DLD1 (cell line): ENCODE measurements around the gene KRTAP20-3.

ENCODE experiments used
- in situ Hi-C: cut with HindIII; loops from 2 replicates; pipeline ENCODE4 v1.10.0; 2017; ENCODE audit warnings: low sequenced_read_pairs

The KRTAP20-3 gene

GRCh38 chr21:30642564-30642963 lies at the start of gene KRTAP20-3:
KRTAP20-3 (plus strand) TSS chr21:30642864.
- in situ Hi-C loops, result no loop called here

- in situ Hi-C loops, result no loop called here
These were observed 43.9 kb upstream of the KRTAP20-3 start, which contains the start of gene KRTAP6-2 for GRCh38 chr21:30598802-30599201. KRTAP6-2 (minus strand) TSS chr21:30598902; CDS start chr21:30598874, 28 bp downstream.

GRCh38 chr21:30600787-30601186 lies 41.9 kb upstream of the KRTAP20-3 start, which contains the start of gene KRTAP22-1:
KRTAP22-1 (plus strand) TSS chr21:30601087.
- in situ Hi-C loops, result no loop called here

- in situ Hi-C loops, result no loop called here
These were observed 36.7 kb upstream of the KRTAP20-3 start for GRCh38 chr21:30605968-30606367.

- in situ Hi-C loops, result no loop called here
These were observed 30.5 kb upstream of the KRTAP20-3 start for GRCh38 chr21:30612132-30612531.

DNA sequence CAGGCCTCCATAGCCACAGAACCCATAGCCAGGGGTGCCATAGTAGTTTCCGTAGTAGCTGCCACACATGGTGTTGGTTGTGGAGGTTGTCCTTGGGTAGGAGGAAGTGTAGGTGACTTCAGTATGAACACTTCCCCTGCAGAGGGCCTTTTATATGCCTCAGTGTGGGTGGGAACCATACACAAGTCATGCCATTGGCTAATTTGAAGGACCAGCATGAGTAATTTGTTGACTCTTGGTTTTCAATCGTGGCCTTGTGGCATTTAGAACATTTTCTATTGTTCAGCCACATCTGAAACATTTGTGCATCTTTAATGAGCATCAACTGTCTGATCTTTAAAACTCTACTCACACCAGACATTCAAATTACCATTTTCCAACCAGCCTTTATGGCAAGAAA lies 28.8 kb upstream of the KRTAP20-3 start, which contains the start of gene KRTAP6-1:
Gene KRTAP6-1 (minus strand): TSS at position 95 of the 400 bp plus-strand sequence. CDS start 26 bp downstream, at position 69.
- in situ Hi-C loops, result no loop called here

GRCh38 chr21:30615199-30615598 lies 27.5 kb upstream of the KRTAP20-3 start:
- in situ Hi-C loops, result no loop called here

DNA sequence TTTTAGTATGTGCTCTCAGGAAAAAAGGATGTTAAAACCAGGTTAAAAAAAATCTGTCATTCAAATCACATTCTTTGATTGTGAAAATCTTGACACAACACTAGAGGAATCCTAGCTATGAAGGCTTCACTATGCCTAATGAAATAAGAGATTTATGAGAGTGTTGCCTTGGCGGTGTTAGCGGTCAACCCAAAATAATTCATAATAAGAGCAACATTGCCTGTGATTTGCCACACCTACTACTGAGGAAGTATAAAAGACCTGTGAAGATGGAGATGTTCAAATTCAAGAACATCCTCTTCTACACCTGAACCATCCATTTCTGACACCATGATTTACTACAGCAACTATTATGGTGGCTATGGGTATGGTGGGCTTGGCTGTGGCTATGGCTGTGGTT lies 26.5 kb upstream of the KRTAP20-3 start, which contains the start of gene KRTAP20-1:
Gene KRTAP20-1 (plus strand): TSS at position 301 of the 400 bp plus-strand sequence. CDS start 30 bp downstream, at position 331.
- in situ Hi-C loops, result no loop called here

DNA sequence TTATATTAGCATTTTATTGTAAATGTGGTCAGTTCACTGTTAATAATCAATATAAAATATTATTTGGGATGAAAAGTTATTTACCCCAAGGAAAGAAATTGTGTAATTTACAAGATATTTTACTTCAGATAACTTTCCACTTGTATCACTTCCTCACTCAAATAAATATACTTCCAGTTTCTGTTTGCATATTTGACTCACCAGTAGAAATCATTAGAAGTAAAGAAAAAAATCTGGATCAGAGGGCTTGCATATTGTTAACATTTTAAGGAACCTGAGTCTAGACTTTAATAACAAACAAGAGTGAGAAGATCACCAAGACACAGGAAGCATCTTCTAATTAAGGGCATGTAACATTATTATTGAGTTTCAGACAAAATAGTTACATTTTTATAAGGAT lies 22.6 kb upstream of the KRTAP20-3 start:
- in situ Hi-C loops, result no loop called here

DNA sequence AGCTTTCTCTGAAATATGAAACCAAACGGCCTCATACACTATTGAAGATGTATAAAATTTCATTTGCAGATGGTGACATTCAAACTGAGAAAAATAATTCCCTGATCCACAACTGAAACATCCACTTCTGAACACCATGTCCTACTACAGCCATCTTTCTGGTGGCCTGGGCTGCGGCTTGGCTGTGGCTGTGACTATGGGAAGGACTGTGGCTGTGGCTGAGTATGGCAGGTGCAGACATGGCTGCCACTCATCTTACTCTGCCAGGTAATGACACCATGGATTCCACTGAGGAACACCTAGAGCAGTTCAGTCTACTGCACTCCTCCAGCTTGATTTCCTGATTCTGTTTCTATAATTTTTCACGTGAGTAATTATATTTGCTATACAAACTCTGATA lies 22.1 kb upstream of the KRTAP20-3 start, which contains the start of gene KRTAP20-4:
Gene KRTAP20-4 (plus strand): TSS at position 106 of the 400 bp plus-strand sequence.
- in situ Hi-C loops, result no loop called here

- in situ Hi-C loops, result no loop called here
These were observed 19.3 kb upstream of the KRTAP20-3 start for GRCh38 chr21:30623362-30623761.

- in situ Hi-C loops, result no loop called here
These were observed 17.1 kb upstream of the KRTAP20-3 start for GRCh38 chr21:30625449-30626165.

DNA sequence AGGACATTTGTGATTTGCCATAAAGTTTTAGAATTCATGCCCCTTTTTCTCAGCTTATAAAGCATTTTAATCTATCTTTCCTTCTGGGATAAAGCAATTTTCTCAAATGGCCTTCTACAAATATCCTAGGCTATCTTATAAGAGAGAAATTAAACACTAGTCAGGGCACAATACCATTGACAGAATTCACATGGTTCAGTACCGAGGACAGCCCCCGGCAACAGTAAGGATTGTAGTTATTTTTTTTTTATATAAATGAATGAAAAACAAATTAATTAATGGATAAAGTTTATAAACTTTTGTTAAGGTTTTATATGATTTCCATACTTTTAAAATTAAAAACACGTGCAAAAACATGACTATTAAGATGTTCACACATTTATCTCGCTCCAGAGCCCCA lies 14.6 kb upstream of the KRTAP20-3 start:
- in situ Hi-C loops, result no loop called here

DNA sequence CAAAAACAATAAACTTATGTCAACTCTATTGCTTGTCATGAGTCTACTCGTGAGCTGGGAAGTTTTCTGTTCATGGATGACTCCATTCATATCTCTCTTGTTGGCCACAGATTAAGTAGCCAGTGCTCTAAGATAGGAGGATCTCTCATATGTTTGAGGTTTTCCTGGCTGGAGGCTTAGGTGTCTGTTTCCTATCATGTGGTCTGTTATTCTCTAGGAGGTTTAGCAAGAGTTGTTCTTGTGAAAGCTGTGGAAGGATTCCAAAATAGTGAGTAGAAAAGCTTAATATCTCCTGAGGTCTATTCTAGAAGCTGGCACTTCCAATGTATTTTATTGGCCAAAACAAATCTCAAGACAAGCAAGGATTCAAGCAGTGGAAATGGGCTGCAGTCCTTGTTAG lies 13.5 kb upstream of the KRTAP20-3 start:
- in situ Hi-C loops, result no loop called here

DNA sequence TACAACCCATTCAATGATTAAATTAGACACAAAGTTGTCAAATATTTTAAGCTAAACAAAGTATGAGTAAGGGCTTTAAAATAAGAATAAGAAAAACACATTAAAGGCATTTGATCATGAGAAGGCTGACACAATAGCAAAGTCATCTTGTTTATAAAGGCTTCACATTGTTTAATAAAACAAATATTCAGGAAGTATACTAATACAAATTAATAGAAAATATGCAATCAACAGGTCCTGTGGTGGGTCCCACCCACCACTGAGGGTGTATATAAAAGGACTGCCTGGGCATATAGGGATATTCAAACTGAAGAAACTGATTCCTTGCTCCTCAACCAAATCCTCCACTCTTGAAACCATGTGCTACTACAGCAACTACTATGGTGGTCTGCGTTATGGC lies 7.8 kb upstream of the KRTAP20-3 start, which contains the start of gene KRTAP20-2:
Gene KRTAP20-2 (plus strand): TSS at position 301 of the 400 bp plus-strand sequence. CDS start 58 bp downstream, at position 359.
- in situ Hi-C loops, result no loop called here

DNA sequence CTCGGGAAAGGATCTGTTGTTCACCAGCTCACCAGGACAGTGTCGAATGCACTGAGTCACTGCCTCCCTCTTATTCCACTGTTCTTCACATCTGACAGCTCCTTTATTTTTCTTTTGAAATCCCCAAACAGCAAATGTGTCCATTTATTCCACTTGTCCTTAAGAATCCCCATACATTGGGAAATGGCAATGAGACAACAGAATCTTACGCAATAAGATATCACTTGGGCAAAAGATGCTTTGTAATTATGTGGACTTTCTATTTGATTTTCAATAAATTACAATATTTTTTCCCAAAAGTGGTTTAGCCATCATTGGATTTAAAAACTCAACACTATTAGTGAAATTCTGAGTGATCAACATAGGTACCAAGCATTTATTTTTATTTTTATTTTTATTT lies 4.0 kb upstream of the KRTAP20-3 start:
- in situ Hi-C loops, result no loop called here

GRCh38 chr21:30646904-30647414 lies 4.3 kb downstream of the KRTAP20-3 start:
- in situ Hi-C loops, result no loop called here

DNA sequence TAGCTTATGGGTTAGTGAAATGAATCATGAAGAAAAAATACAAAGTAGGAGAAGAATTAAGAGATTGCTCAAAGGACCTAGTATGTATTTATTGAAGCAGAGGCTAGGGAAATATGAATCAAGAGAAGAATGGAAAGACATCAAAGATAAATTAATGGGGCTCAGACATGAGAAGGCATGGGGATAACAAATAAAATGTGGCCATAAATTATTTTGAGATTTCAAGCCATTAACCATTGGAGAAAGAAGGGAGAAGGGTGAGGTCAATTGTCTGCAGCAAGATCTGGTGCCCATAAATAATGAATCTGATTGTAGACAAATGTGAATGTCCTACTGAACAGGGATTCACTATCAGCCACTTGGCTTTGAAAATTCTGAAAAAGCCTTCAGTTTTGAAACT lies 10.2 kb downstream of the KRTAP20-3 start:
- in situ Hi-C loops, result no loop called here

GRCh38 chr21:30668776-30669175 lies 26.1 kb downstream of the KRTAP20-3 start:
- in situ Hi-C loops, result no loop called here

- in situ Hi-C loops, result no loop called here
These were observed 30.5 kb downstream of the KRTAP20-3 start for GRCh38 chr21:30672985-30673650.

GRCh38 chr21:30674312-30674711 lies 31.6 kb downstream of the KRTAP20-3 start:
- in situ Hi-C loops, result no loop called here
